ENCODE data around the gene USP37.

DNA sequence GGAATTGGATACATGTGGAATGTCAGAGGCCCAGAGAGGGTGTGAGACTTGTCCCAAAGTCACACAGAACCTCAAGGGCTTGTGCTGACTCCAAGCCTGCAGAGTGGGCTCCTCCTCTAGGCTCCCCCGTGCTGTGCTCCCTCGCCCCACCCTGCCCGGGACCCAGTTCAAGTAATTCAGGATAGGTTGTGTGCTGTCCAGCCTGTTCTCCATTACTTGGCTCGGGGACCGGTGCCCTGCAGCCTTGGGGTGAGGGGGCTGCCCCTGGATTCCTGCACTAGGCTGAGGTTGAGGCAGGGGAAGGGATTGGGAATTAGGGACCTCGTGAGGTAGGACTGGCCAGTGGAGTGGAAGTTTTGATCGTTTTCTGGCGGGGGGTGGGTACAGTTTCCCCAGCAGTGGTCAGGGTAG, 165.7 kb downstream of the USP37 start:
- TF ChIP-seq, protein P1, sequence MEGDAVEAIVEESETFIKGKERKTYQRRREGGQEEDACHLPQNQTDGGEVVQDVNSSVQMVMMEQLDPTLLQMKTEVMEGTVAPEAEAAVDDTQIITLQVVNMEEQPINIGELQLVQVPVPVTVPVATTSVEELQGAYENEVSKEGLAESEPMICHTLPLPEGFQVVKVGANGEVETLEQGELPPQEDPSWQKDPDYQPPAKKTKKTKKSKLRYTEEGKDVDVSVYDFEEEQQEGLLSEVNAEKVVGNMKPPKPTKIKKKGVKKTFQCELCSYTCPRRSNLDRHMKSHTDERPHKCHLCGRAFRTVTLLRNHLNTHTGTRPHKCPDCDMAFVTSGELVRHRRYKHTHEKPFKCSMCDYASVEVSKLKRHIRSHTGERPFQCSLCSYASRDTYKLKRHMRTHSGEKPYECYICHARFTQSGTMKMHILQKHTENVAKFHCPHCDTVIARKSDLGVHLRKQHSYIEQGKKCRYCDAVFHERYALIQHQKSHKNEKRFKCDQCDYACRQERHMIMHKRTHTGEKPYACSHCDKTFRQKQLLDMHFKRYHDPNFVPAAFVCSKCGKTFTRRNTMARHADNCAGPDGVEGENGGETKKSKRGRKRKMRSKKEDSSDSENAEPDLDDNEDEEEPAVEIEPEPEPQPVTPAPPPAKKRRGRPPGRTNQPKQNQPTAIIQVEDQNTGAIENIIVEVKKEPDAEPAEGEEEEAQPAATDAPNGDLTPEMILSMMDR (IDR thresholded peaks at IDR 0.05), result no peak
- no peak for TF ChIP-seq POLR2A (IDR thresholded peaks at IDR 0.05)
